Neuronal stem cell (in vitro differentiated cells): ENCODE data around the gene CCDC141.

Experiments used
- DNase-seq: peaks from one replicate; pipeline ENCODE4 v3.0.0-alpha.2; 2013; ENCODE audit warnings: low spot score
- H2AFZ ChIP-seq: one replicate; pipeline ENCODE4 v1.6.1; 2013; ENCODE audit warnings: mild to moderate bottlenecking, low read length, inconsistent platforms
- H2AK5ac ChIP-seq: 2 replicates; pipeline ENCODE4 v1.6.1; 2013; ENCODE audit warnings: low read depth, mild to moderate bottlenecking, inconsistent platforms, low read length, moderate library complexity, mixed read lengths
- H2BK120ac ChIP-seq: 2 replicates; pipeline ENCODE4 v1.6.1; 2013; ENCODE audit warnings: low read depth, mild to moderate bottlenecking, inconsistent platforms, low read length, moderate library complexity, mixed read lengths
- H2BK12ac ChIP-seq: one replicate; pipeline ENCODE4 v1.6.1; 2013; ENCODE audit warnings: low read length, inconsistent platforms
- H2BK15ac ChIP-seq: 2 replicates; pipeline ENCODE4 v1.6.1; 2013; ENCODE audit warnings: mild to moderate bottlenecking, low read length, inconsistent platforms, mixed read lengths
- H2BK5ac ChIP-seq: one replicate; pipeline ENCODE4 v1.6.1; 2013; ENCODE audit warnings: inconsistent platforms, mild to moderate bottlenecking, low read length, moderate library complexity
- H3K14ac ChIP-seq: one replicate; pipeline ENCODE4 v1.6.1; 2013; ENCODE audit warnings: low read length, inconsistent platforms
- H3K18ac ChIP-seq: 2 replicates; pipeline ENCODE4 v1.6.1; 2013; ENCODE audit warnings: low read length, inconsistent platforms
- H3K23ac ChIP-seq: 2 replicates; pipeline ENCODE4 v1.6.1; 2013; ENCODE audit warnings: low read depth, mild to moderate bottlenecking, mixed read lengths, low read length, inconsistent platforms; ENCODE audit not compliant: poor library complexity
- H3K27ac ChIP-seq: replicated peaks from 3 replicates; pipeline ENCODE4 v1.5.1; 2013; ENCODE audit warnings: low read length, inconsistent platforms
- H3K27me3 ChIP-seq, 3 experiments: 2 replicates each; pipeline ENCODE4 v1.6.1; 2013; ENCODE audit warnings: low read length in 3 of 3, mild to moderate bottlenecking in 2 of 3, inconsistent platforms in 1 of 3, low read depth in 1 of 3, mixed read lengths in 1 of 3, moderate library complexity in 1 of 3; ENCODE audit not compliant: control insufficient read depth in 3 of 3, insufficient read depth in 3 of 3
- H3K36me3 ChIP-seq, 2 donors: replicated peaks in 1 of 2; 2 replicates each; pipeline ENCODE4 v1.6.1; 2013; ENCODE audit warnings: low read length in 2 of 2; ENCODE audit not compliant: control insufficient read depth in 2 of 2, insufficient read depth in 2 of 2
- H3K4ac ChIP-seq: 2 replicates; pipeline ENCODE4 v1.6.1; 2013; ENCODE audit warnings: inconsistent platforms, mild to moderate bottlenecking, low read length, moderate library complexity
- H3K4me1 ChIP-seq, 2 donors: 1 replicate in 1 of 2; 2 replicates in 1 of 2; pipeline ENCODE4 v1.6.1; 2013; ENCODE audit warnings: low read length in 2 of 2, low read depth in 1 of 2; ENCODE audit not compliant: control insufficient read depth in 2 of 2, insufficient read depth in 1 of 2
- H3K4me2 ChIP-seq: one replicate; pipeline ENCODE4 v1.6.1; 2013; ENCODE audit warnings: mild to moderate bottlenecking, low read length, inconsistent platforms; ENCODE audit not compliant: insufficient read depth, poor library complexity, severe bottlenecking
- H3K4me3 ChIP-seq, 2 donors: 2 replicates each; pipeline ENCODE4 v1.5.1; 2013; ENCODE audit warnings: low read length in 2 of 2, mild to moderate bottlenecking in 2 of 2, inconsistent platforms in 1 of 2, moderate library complexity in 1 of 2
- H3K79me1 ChIP-seq: one replicate; pipeline ENCODE4 v1.6.1; 2013; ENCODE audit warnings: low read depth, mild to moderate bottlenecking, inconsistent platforms, low read length, moderate library complexity
- H3K9ac ChIP-seq: one replicate; pipeline ENCODE4 v1.6.1; 2013; ENCODE audit warnings: mild to moderate bottlenecking, low read depth, low read length, inconsistent platforms; ENCODE audit not compliant: poor library complexity
- H3K9me3 ChIP-seq, 2 donors: replicated peaks in 1 of 2; 2 replicates each; pipeline versions ENCODE3 to v1.6.1; 2013; ENCODE audit warnings: low read length in 2 of 2, mild to moderate bottlenecking in 2 of 2, inconsistent platforms in 1 of 2, low read depth in 1 of 2, mixed read lengths in 1 of 2, moderate library complexity in 1 of 2; ENCODE audit not compliant: control insufficient read depth in 2 of 2, insufficient read depth in 1 of 2
- H4K8ac ChIP-seq: one replicate; pipeline ENCODE4 v1.6.1; 2013; ENCODE audit warnings: low read depth, mild to moderate bottlenecking, inconsistent platforms, low read length, moderate library complexity
- H4K91ac ChIP-seq: one replicate; pipeline ENCODE4 v1.6.1; 2013; ENCODE audit warnings: low read length, low read depth, mild to moderate bottlenecking, inconsistent platforms; ENCODE audit not compliant: poor library complexity
- WGBS, 2 donors: extraction: QIAGEN DNeasy Blood & Tissue Kit; methylation state at CpG; one replicate each; pipeline ENCODE4 v1.1.7; 2013; ENCODE audit warnings: missing lambda C conversion rate in 2 of 2, mixed read lengths in 1 of 2; ENCODE audit not compliant: insufficient read length in 2 of 2, insufficient replicate concordance in 1 of 2; ENCODE audit errors: extremely low coverage in 2 of 2; 5-methylcytosine and 5-hydroxymethylcytosine counted together

The CCDC141 gene

DNA sequence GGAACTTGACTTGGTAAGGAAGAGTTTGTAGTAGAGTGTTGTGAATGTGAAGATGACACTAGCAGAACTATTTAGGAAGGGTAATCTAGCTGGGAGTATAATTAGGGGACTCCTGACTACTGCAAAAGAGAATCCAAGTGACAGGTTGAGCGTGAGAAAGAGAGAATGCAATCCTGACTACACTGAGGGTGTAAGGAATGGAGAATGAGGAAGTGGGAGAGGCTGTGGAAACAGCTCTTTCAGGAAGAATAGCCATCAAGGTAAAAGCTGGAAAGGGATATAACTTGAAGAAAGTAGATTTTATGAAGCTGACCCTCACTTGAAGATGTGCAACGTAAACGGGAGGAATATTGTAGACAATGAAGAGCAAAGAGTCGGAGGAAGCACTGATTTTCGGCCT lies 201.6 kb downstream of the CCDC141 start:
- H4K91ac ChIP-seq, result no peak overlapping the region
- H2AK5ac ChIP-seq, result no peak overlapping the region
- no peak overlapping the region for H2BK120ac ChIP-seq
- H3K27ac ChIP-seq, result no peak overlapping the region
- H3K9me3 ChIP-seq, result peaks cover 0 to 2% of the 10 kb centered on the region in 2 donors
- H2BK15ac ChIP-seq, result no peak overlapping the region
- no peak overlapping the region for H3K4me2 ChIP-seq
- no peaks in the 10 kb centered on the region for H3K79me1 ChIP-seq
- no peaks in the 10 kb centered on the region for H3K4me1 ChIP-seq
- no peaks in the 10 kb centered on the region for H3K27me3 ChIP-seq
- H3K36me3 ChIP-seq, result no peaks in the 10 kb centered on the region
- no peak overlapping the region for H3K4ac ChIP-seq
- H2AFZ ChIP-seq, result no peak overlapping the region
- no CpG with 5 or more reads among the region's 5 CpGs for WGBS, 2 donors
- DNase-seq, result no peak
- no peak overlapping the region for H3K4me3 ChIP-seq
- H3K14ac ChIP-seq, result no peak overlapping the region
- H4K8ac ChIP-seq, result no peak overlapping the region
- H2BK12ac ChIP-seq, result no peak overlapping the region
- H3K18ac ChIP-seq, result no peak overlapping the region
- no peak overlapping the region for H2BK5ac ChIP-seq
- no peak overlapping the region for H3K9ac ChIP-seq
- no peak overlapping the region for H3K23ac ChIP-seq

GRCh38 chr2:178846458-178846802 lies 203.5 kb downstream of the CCDC141 start:
- H4K8ac ChIP-seq, result no peak overlapping the region
- H2BK15ac ChIP-seq, result no peak overlapping the region
- H2BK120ac ChIP-seq, result no peak overlapping the region
- no peak overlapping the region for H2BK5ac ChIP-seq
- WGBS, 2 donors, result no CpG with 5 or more reads among the region's 2 CpGs
- H4K91ac ChIP-seq, result no peak overlapping the region
- no peaks in the 10 kb centered on the region for H3K27me3 ChIP-seq
- H3K4ac ChIP-seq, result no peak overlapping the region
- H3K36me3 ChIP-seq, result no peaks in the 10 kb centered on the region
- DNase-seq, result no peak
- H3K4me2 ChIP-seq, result no peak overlapping the region
- H3K27ac ChIP-seq, result no peak overlapping the region
- no peaks in the 10 kb centered on the region for H3K79me1 ChIP-seq
- no peak overlapping the region for H3K9ac ChIP-seq
- no peak overlapping the region for H2BK12ac ChIP-seq
- no peaks in the 10 kb centered on the region for H3K4me1 ChIP-seq
- H3K9me3 ChIP-seq, result peaks cover 0 to 2% of the 10 kb centered on the region in 2 donors
- no peak overlapping the region for H3K14ac ChIP-seq
- H3K23ac ChIP-seq, result no peak overlapping the region
- no peak overlapping the region for H3K18ac ChIP-seq
- H2AK5ac ChIP-seq, result no peak overlapping the region
- no peak overlapping the region for H3K4me3 ChIP-seq
- H2AFZ ChIP-seq, result no peak overlapping the region

DNA sequence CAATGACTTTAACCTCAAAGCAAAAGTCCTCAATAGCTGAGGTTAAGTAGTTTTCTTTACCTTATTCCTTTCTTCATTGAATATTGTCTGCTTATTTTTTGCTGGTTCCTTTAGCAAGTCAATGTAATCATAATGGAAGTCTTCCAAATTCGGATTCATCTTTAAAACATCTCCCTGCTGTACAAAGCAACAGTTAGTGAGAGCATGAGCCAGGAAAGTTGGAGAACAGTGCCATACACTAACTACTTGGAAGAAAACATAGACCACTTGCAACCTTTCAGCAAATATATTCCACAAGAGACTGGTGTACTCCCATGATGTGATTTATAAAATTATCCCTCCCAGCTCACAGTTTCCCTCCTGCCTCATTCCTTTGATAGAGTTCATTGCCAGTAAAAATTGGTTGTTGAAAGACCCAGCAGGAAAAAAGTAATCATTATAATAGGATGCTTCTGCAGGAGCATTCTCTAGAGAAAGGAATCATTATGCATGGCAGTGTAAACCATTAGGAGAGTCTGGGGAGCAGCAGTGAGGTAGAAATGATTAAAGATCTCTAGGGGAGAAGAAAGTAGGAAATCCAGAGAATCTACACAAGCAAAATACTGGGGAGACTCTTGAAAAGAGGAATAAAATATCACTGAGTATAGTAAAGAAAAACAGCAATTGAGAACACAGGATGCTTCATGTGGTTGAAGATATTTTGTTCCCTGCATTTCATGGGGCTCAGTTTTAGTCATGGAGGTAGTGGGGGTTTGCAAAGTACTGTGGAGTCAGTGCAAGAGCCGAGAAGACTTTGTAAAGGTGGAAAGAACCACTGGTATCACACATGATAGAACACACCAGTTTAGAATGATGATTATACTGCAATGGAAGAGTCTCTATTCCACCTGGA lies 204.1 kb downstream of the CCDC141 start:
- DNase-seq, result no peak
- Histone ChIP-seq H3K4ac (no peak overlapping the region), H3K9me3 (peaks cover 0 to 2% of the 10 kb centered on the region in 2 donors), H3K14ac (no peak overlapping the region), H2BK15ac (no peak overlapping the region), H3K18ac (no peak overlapping the region), H3K4me1 (no peaks in the 10 kb centered on the region), H3K27me3 (no peaks in the 10 kb centered on the region), H3K4me2 (no peak overlapping the region), H3K79me1 (no peaks in the 10 kb centered on the region), H3K4me3 (no peak overlapping the region), H3K9ac (no peak overlapping the region), H4K8ac (no peak overlapping the region), H3K36me3 (no peaks in the 10 kb centered on the region), H3K23ac (no peak overlapping the region), H2AK5ac (no peak overlapping the region), H2AFZ (no peak overlapping the region), H2BK5ac (no peak overlapping the region), H2BK120ac (no peak overlapping the region), H2BK12ac (no peak overlapping the region), H3K27ac (no peak overlapping the region), H4K91ac (no peak overlapping the region)
- no CpG with 5 or more reads among the region's 2 CpGs for WGBS, 2 donors

DNA sequence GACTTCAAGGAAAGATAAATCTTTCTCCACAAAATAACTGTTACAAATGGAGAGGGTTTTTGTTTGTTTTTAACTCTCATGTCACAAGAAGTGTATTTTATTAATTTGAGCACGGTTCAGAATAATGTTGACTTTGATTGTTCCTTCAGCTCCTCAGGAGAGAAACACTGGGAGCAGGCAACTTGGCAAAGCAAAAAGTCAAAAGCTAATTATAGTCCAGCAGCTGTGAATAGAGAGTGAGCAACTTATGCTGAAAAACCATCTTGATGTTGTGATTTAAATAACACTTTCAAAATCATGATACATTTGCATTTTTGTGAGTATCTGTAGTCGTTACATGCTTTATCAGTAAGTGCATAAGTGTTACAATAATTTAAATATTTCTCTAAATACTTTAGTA lies 205.2 kb downstream of the CCDC141 start:
- Histone ChIP-seq H3K9ac (no peak overlapping the region), H4K91ac (no peak overlapping the region), H3K14ac (no peak overlapping the region), H2BK120ac (no peak overlapping the region), H3K4ac (no peak overlapping the region), H3K27ac (no peak overlapping the region), H4K8ac (no peak overlapping the region), H3K4me1 (no peaks in the 10 kb centered on the region), H2AFZ (no peak overlapping the region), H2BK15ac (no peak overlapping the region), H2AK5ac (no peak overlapping the region), H3K23ac (no peak overlapping the region), H3K4me2 (no peak overlapping the region), H3K9me3 (peaks cover 0 to 2% of the 10 kb centered on the region in 2 donors), H3K18ac (no peak overlapping the region), H2BK12ac (no peak overlapping the region), H3K27me3 (no peaks in the 10 kb centered on the region), H2BK5ac (no peak overlapping the region), H3K36me3 (no peaks in the 10 kb centered on the region), H3K4me3 (no peak overlapping the region), H3K79me1 (no peaks in the 10 kb centered on the region)
- DNase-seq, result no peak
- no CpG with 5 or more reads among the region's 2 CpGs for WGBS, 2 donors
